ENCODE results near the gene PRSS21. TPM values are rescaled to one million over a fixed set of nuclear protein-coding genes. Genes with fewer than 3 reads are reported as not detected.

The PRSS21 gene
- total and polyA plus RNA-seq, 2 experiments from 2014 or later, result not detected

DNA sequence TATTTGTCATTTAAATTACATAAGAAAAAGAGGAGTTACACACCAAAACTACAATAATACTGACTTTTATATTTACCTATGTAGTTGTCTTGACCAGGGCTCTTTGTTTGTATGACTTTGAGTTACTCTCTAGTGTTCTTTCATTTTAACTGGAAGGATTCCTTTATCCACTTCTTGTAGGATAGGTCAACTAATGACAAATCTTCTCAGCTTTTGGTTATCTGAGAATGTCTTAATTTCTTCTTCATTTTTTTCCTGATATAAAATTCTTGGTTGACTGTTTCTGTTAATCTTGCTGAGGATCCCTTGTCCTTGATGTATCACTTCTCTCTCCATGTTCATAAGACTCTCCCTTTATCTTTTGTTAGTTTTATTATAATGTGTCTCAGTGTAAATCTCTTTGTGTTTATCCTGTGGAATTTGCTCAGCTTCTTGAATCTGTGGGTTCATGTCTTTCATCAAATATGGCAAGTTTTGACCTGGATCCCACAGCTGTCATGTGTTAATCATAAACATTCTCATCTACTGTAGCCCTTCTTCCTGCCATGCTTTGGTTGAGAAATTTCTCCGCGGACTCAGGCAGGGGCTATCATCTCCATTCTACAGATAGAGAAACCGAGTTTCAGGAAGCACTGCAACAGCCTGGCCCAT lies 13.4 kb upstream of the PRSS21 start:
- Histone ChIP-seq H3F3A (ENCODE audit: insufficient read depth) (no peaks in the 10 kb centered on the region), H3K27ac (no peak overlapping the region), H3K9me2 (ENCODE audit: insufficient read depth) (no peaks in the 10 kb centered on the region), H3K79me2 (ENCODE audit: insufficient read depth) (no peaks in the 10 kb centered on the region), H3K4me3 (no peak overlapping the region), H3K27me3 (replicated peaks; ENCODE audit: insufficient read depth) (peaks cover 41% of the 10 kb centered on the region), H3K36me3 (ENCODE audit: low read depth) (no peaks in the 10 kb centered on the region), H3K4me2 (ENCODE audit: unreplicated experiment) (no peak overlapping the region), H3K9me3 (ENCODE audit: low read depth) (no peaks in the 10 kb centered on the region), H4K20me1 (ENCODE audit: insufficient read depth) (no peaks in the 10 kb centered on the region), H3K9ac (no peak overlapping the region), H2AFZ (no peak overlapping the region), H3K4me1 (ENCODE audit: insufficient read depth) (no peaks in the 10 kb centered on the region)
- TF ChIP-seq EZH2 (IDR thresholded peaks at IDR 0.05; ENCODE audit: insufficient read depth, poor library complexity, severe bottlenecking) (no peak), EZH2phosphoT487 (IDR thresholded peaks at IDR 0.05; ENCODE audit: insufficient read depth, low read depth) (no peak)
- 53 to 56% methylated on average over 3 of the region's 3 CpGs for WGBS, 2 experiments (ENCODE audit: low coverage in 1 of 2, low lambda C conversion rate in 2 of 2, missing lambda C conversion rate in 2 of 2)
- no peak for DNase-seq
- in situ Hi-C loops (cut with MboI), result no loop called here

DNA sequence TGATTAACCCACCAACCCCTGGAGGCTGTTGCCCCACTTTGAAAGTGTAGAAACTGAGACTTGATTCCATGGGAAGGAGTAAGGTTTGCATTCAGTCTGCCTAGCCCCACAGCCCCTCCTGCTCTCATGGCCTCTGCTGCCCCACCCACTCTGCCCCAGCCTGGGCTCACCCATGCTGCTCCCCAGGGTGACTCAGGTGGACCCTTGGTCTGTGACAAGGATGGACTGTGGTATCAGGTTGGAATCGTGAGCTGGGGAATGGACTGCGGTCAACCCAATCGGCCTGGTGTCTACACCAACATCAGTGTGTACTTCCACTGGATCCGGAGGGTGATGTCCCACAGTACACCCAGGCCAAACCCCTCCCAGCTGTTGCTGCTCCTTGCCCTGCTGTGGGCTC lies 12.3 kb upstream of the PRSS21 start:
- Histone ChIP-seq H3K9ac (no peak overlapping the region), H3K9me3 (ENCODE audit: low read depth) (no peaks in the 10 kb centered on the region), H3K4me1 (ENCODE audit: insufficient read depth) (no peaks in the 10 kb centered on the region), H2AFZ (no peak overlapping the region), H3K36me3 (ENCODE audit: low read depth) (no peaks in the 10 kb centered on the region), H4K20me1 (ENCODE audit: insufficient read depth) (no peaks in the 10 kb centered on the region), H3K79me2 (ENCODE audit: insufficient read depth) (no peaks in the 10 kb centered on the region), H3K27me3 (replicated peaks; ENCODE audit: insufficient read depth) (peaks cover 39% of the 10 kb centered on the region), H3K4me3 (no peak overlapping the region), H3F3A (ENCODE audit: insufficient read depth) (no peaks in the 10 kb centered on the region), H3K4me2 (ENCODE audit: unreplicated experiment) (no peak overlapping the region), H3K27ac (no peak overlapping the region), H3K9me2 (ENCODE audit: insufficient read depth) (no peaks in the 10 kb centered on the region)
- WGBS, 2 experiments (ENCODE audit: low coverage in 1 of 2, low lambda C conversion rate in 2 of 2, missing lambda C conversion rate in 2 of 2), result 65 to 71% methylated on average over 4 of the region's 4 CpGs
- DNase-seq, result no peak
- TF ChIP-seq EZH2phosphoT487 (IDR thresholded peaks at IDR 0.05; ENCODE audit: insufficient read depth, low read depth) (no peak), EZH2 (IDR thresholded peaks at IDR 0.05; ENCODE audit: insufficient read depth, poor library complexity, severe bottlenecking) (no peak)
- in situ Hi-C loops (cut with MboI), result no loop called here

- Histone ChIP-seq H3K4me2 (ENCODE audit: unreplicated experiment) (no peak overlapping the region), H3K79me2 (ENCODE audit: insufficient read depth) (no peaks in the 10 kb centered on the region), H3F3A (ENCODE audit: insufficient read depth) (no peaks in the 10 kb centered on the region), H3K4me3 (no peak overlapping the region), H3K36me3 (ENCODE audit: low read depth) (no peaks in the 10 kb centered on the region), H3K27me3 (replicated peaks; ENCODE audit: insufficient read depth) (peaks cover 42% of the 10 kb centered on the region), H3K9me3 (ENCODE audit: low read depth) (no peaks in the 10 kb centered on the region), H3K27ac (no peak overlapping the region), H3K4me1 (ENCODE audit: insufficient read depth) (no peaks in the 10 kb centered on the region), H2AFZ (no peak overlapping the region), H3K9ac (no peak overlapping the region), H4K20me1 (ENCODE audit: insufficient read depth) (no peaks in the 10 kb centered on the region), H3K9me2 (ENCODE audit: insufficient read depth) (no peaks in the 10 kb centered on the region)
- DNase-seq, result no peak
- in situ Hi-C loops (cut with MboI), result no loop called here
- WGBS, 2 experiments (ENCODE audit: low coverage in 1 of 2, low lambda C conversion rate in 2 of 2, missing lambda C conversion rate in 2 of 2), result 37 to 52% methylated on average over 5 of the region's 5 CpGs
- TF ChIP-seq EZH2 (IDR thresholded peaks at IDR 0.05; ENCODE audit: insufficient read depth, poor library complexity, severe bottlenecking) (no peak), EZH2phosphoT487 (IDR thresholded peaks at IDR 0.05; ENCODE audit: insufficient read depth, low read depth) (no peak)
Measured at GRCh38 chr16:2806286-2806685, 10.8 kb upstream of the PRSS21 start.

GRCh38 chr16:2808181-2808580 lies 8.9 kb upstream of the PRSS21 start:
- Histone ChIP-seq H3F3A (ENCODE audit: insufficient read depth) (no peaks in the 10 kb centered on the region), H3K27ac (no peak overlapping the region), H4K20me1 (ENCODE audit: insufficient read depth) (no peaks in the 10 kb centered on the region), H3K9ac (no peak overlapping the region), H3K27me3 (replicated peaks; ENCODE audit: insufficient read depth) (peaks cover 48% of the 10 kb centered on the region), H3K79me2 (ENCODE audit: insufficient read depth) (no peaks in the 10 kb centered on the region), H3K36me3 (ENCODE audit: low read depth) (no peaks in the 10 kb centered on the region), H3K4me3 (no peak overlapping the region), H3K9me3 (ENCODE audit: low read depth) (no peaks in the 10 kb centered on the region), H2AFZ (no peak overlapping the region), H3K4me2 (ENCODE audit: unreplicated experiment) (no peak overlapping the region), H3K4me1 (ENCODE audit: insufficient read depth) (no peaks in the 10 kb centered on the region), H3K9me2 (ENCODE audit: insufficient read depth) (no peaks in the 10 kb centered on the region)
- 60 to 61% methylated on average over 7 of the region's 7 CpGs for WGBS, 2 experiments (ENCODE audit: low coverage in 1 of 2, low lambda C conversion rate in 2 of 2, missing lambda C conversion rate in 2 of 2)
- in situ Hi-C loops (cut with MboI), result no loop called here
- no peak for TF ChIP-seq EZH2 (IDR thresholded peaks at IDR 0.05; ENCODE audit: insufficient read depth, poor library complexity, severe bottlenecking)
- no peak for TF ChIP-seq EZH2phosphoT487 (IDR thresholded peaks at IDR 0.05; ENCODE audit: insufficient read depth, low read depth)
- DNase-seq, result no peak
